ENCODE data around the gene GLIS1.
A peak's percentile ranks its signal among the peaks of the same experiment; 100 is the strongest.

Gene GLIS1

DNA sequence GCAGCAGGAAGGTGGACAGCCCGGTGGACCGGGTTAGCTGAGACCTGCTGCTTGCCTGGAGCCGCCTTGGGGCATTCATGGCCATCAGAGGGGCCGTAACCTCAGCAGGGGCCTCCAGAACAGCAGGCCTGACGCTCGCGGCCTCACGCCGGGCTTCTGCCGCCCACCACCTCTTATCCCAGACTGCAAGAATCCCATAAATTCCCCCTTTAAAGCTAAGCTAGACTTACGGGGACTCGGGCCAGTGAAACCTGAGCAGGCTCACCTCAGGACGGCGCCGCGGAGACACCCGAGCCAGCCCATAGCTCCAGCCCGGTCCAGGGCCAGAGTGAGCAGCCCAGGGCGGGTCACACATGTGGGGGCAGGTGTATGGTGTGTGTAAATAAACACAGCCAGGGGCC is 132.3 kb downstream of the GLIS1 start:
- no peak for DNase-seq

DNA sequence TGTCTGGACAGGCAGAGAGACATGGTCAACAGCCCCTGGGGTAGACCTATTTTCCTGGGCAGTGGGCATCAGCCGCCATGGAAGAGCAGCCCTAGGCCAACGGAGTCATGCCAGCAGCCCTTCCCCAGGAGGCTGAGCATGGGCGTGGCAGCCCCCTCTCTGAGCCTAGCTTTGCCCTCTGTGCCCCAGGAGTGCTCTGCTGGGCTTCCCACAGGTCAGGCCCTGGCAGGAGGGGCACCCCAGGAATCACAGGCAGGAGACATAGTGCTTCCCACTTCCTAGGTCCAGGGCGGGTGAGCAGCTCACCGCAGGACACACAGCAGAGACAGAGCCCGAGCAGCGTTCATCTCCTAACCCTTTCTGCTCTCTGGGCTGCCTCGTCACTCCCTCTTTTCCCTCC is 132.8 kb downstream of the GLIS1 start:
- DNase-seq, result no peak

DNA sequence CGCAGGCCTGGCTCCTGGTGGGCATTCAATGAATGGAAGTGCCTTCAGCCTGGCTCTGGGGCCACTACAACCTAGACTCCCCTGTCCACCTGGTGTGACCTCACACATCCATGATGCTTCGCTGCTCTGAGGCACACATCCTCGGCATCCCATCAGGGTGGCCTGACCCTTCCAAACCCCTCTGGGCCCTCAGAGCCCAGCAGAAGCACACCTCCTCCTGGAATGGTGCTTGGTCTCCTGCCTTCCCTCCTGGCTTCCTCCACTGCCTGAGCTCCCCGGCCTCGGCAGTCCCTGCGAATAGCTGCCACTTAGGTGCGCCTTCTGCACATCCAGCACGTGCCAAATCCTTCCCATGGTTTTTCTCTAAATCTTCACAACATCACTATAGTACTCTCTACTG is 133.8 kb downstream of the GLIS1 start:
- no peak for DNase-seq

DNA sequence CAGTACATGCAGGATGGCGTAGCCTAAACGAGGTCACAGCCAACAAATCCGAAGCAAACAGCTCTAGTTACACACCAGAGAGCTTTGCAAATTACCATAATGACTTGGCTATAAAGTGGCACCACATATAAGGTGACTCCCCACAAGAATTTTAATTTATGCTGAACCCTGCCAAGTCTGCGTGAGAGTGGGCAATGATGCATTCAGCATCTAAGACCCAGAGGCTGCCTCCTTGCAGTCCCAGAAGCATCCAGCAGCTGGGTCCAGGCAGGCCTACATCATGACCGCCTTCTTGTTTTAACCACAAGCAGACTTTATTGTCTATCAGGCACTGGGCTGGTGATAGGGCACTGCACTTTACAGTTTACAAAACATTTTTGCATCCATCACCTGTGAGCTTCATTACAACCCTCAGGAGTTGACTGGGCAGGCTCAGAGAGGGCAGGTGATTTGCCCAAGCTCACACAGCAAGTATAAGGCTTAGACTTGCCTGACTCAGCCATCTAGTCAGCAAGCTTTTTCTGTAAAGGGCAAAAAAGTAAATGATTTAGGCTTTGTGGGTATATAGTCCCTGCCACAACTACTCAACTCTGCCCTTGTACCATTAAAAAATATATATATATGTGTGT is 134.6 kb downstream of the GLIS1 start:
- no peak for DNase-seq

DNA sequence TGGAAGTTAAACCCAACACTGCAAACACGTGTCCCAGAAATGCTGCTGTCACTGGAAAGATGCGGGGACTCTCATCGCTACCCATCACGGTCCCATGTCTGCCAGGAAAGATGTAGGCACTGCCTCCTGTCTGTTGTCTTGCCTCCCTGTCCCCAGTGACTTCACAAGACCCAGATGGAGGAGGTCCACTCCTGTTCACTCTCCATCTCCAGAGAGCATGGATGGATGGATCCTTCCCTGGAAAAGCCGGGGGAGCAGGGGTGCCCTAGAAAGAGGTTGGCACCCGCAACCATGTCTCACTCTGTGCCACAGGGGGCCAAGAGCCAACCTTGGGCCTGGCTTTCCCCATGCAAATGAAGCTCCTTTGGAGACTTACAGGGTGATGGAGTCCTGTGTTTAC is 135.5 kb downstream of the GLIS1 start:
- no peak for DNase-seq

DNA sequence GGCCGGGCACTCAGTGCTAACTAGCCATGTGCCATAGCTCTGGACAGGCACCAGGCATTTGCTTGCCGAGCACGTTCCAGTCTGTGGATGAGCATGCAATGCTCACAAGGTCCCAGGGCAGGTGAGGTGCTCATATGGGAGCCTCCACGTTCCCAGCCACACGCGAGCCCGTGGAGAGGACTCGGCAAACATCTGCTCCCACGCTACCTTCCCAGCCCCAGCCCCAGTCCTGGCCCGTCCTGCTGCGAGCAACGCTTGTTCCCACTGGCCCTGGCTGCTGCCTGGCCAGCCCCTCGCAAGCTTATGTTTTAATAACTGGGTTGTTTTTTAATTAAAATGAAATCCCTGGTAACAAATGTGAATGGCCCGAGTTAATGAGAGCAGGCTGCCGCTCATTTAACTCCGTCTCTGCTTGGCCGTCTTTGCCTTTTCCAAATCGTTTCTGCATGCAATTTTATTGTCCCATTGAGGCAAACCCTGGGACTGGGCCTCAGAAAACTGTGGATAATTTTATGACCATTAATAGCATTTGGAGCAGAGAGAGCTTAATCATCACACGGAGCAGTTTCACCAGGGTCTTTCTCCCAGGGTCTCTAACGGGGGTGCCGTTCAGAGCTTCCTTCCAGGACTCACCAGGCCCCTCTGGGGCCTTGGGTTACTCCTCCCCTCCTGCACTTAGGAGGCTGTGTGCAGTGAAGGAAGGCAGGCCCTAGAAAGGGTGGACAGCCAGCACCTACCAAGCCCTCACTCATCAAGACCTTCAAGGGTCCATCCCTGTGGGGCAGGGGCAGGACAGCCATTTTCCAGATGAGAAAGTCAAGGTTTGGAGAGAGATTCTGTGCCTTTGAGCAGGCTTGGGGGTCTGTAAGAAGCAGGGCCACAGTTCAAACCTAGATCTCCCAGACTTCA is 136.8 kb downstream of the GLIS1 start:
- no peak for DNase-seq

DNA sequence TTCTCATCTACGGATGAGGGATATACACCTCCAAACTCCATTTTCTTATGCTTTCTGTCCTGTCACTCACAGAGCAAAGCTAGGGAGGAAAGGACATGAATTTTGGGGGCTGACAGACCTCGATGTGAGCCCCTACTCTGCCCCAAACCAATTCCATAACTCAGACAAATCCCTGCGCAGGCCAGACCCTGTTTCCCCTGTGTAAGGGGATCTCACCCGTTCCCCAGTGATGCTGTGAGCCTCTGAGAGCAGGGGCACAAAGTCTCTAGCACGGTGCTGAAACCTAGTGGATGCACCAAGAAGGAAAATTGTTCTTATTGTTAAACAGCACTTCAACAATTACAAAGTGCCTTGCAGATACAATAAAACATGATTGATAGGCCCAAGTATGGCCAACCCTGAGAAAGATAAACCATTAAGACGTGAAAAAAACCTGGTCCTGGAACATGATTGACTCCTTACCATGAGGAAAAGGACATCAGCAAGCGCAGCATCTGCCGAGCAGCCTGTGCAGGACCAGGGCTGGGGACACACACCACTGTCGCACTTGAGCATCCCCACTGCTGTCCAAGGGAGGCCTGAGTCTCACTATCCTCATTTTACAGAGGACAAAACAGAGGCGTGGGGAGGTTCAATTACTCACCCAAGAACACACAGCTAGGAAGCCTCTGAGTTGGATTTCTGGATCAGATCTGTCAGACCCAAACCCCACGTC is 137.8 kb downstream of the GLIS1 start:
- DNase-seq, result no peak

DNA sequence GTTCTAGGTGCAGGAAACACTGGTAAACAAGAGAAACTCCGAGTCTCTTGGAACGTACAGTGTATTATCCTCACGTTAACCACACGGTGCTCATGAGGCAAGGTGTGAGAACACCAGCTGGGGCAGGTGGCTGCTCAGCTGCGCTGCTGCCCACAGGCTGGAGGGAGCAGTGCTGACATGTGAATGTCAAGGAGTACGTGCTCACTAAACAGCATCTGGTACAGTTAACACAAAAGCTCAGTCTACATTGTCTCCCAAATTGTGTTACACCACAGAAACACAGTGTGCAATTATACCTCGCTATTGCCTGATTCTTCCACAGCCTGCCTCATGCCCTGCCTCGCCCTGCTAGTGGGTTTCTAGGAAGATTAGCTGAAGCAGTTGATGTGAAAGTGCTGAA is 138.4 kb downstream of the GLIS1 start:
- no peak for DNase-seq

DNA sequence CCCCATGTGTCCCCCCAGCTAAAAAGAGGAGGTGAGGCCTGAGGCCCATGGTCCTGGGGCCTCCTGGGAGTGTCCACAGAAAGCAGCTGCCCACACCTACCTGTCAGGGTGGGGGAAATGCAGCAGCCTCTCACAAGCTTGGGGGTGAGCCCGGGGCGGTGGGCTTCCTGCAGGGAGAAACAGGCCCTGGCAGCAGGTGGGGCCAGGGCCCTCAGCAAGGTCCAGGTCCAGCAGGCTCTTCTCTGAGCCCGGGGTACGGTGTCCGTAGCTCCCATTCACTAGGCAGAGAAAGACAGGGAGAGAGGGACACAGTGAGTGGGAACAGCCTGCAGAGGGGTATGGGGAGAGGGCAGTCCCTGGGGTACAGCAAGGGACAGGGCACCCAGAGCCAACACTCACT is 139.0 kb downstream of the GLIS1 start:
- DNase-seq, result no peak

DNA sequence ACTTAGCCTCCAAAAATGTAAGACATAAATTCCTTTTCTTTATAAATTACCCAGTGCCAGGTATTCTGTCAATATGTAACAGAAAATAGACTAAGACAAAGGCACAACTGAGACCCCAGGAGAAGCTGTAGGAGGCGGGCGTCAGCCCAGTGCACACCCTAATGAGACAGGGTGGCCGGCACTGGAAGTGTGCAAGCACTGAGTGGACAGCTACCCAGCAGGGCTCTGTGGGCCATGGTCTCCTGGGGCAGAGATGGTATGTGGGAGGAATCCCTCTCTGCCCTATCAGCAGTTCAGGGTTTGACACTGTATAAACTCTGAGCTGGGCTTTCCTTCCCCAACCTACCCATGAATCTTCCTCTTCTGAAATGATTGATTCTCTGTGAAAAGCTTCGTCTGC is 139.5 kb downstream of the GLIS1 start:
- no peak for DNase-seq

DNA sequence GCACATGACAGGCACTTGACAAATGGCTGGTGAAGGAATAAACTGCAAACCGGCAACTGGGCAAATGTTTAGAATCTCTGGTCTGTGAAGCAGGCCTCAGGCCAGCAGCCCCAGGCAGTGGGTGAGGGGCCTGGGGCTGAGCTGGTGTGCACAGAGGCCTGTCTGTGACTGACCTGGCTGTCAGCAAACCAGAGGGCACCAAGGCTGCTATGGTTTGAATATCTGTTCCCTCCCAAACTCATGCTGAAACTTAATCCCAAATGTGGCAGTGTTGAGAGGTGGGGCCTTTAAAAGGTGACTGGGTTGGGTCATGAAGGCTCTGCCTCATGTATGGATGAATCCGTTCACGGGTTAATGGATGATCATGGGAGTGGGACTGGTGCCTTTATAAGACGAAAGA is 140.0 kb downstream of the GLIS1 start:
- no peak for DNase-seq

DNA sequence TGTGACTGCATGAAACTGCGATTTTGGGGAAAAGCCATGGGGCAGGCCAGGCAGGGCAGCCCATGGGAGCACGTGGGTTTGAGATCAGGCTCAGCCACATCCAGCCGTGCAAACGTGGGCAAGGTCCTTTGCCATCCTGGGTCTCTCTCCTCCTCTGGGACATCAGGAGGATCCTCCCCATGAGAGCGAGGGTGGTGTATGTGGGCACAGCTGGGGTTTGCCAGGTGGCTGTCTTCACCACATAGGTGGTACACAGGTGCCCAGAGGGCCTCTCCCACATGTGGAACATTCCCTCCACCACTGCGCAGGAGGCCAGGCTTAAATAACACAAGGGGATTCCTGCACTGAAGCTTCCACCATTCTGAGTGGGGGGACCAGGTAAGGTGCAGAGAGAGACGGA is 143.1 kb downstream of the GLIS1 start:
- no peak for DNase-seq

DNA sequence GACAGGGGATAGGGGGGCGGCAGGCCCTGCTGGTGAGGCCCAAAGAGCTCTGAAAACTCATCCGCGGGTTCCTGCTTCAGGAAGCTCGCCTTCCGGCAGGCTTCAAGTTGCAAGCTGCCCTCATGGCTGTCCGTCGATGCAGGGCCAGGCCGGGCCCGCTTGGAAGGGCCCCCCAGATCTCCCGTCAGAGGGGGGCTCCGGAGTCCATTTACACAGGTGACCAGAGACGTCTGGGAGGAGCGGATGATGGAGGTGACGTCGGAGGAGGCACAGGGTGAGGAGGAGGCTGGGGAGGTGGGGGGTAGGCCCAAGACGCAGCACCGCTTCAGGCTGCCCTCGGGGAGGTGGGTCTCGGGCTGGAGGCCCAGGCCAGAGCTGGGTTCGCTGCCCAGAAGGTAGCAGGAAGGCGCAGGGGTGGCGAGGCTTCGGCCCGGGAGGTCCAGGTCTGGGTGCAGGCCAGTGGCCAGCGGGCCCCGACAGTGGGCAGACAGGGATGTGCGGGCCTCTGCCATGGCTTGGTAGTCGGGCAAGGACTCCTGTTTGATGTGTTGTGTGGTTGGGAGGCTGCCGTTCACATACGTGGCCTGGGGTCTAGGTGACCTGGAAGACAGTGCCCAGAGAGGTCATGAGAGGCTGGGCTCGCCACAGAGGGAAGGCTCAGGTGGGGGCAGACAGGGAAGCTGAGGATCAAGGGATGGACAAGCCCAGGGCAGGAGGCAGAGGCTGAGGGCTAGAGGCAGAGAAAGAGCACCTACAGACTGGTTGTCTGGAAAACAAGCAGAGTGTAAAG is 144.4 kb downstream of the GLIS1 start:
- DNase-seq, result no peak

DNA sequence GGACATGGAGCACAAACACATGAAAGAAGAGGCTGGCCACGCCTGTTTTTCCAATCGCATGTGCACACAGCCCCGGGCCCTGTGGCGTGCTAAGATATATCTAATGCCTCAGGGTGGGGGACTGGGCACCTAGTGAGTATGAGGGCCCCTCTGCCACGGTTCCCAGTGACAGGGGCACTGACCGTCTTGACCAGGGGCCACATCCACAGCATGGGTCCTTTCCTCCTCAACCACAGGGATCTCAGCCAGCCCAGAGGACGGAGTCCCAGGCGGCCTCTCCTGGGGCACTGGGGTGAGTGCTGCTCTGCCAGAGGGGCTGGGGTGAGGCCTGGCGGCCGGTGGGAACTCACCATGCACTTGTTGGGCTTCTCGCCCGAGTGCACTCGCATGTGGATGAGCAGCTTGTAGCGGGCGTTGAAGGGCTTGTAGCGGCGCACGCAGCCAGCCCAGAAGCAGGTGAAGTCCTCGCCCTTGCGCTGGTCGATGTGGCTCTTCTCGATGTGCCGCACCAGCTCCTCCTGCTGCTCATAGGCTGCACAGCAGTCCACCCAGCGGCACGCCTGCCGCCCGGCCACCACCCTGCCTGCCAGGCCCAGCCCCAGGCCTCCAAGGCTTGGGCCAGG is 145.1 kb downstream of the GLIS1 start:
- DNase-seq, result no peak

DNA sequence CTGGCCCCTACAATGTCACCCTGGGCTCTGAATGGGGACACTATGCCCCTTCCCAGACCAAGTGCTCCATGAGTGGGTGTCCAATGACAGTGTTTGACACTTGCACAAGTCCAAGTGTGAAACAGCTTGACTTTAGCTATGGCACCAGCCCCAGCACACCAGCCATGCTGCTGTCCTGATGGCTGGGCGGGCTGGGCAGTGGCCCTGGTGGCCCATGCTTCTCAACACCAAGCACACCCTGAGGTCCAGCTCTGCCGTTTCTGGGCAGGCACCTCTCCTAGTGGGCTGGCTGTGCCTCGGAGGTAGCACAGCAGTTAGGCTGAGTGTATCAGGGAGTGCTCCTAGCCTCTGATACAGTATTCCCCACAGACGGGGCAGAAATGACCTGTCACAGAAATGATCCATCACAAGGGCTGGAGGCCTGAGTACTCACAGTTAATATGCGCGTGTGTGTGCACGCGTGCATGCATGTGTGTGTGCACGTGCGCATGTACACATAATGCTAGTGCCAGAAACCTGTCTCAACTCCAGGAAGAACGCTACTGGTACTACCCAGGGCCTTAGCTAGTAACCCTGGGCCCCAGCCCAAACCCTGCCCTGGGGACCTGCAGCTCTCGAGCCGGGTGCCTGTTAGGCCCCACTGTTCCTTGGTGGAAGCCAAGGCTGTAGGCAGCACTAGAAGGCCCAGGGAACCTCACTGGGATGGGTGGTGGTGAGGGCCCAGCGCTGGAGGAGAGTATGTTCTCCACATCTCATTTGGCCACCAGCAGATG is 145.8 kb downstream of the GLIS1 start:
- DNase-seq, result no peak

DNA sequence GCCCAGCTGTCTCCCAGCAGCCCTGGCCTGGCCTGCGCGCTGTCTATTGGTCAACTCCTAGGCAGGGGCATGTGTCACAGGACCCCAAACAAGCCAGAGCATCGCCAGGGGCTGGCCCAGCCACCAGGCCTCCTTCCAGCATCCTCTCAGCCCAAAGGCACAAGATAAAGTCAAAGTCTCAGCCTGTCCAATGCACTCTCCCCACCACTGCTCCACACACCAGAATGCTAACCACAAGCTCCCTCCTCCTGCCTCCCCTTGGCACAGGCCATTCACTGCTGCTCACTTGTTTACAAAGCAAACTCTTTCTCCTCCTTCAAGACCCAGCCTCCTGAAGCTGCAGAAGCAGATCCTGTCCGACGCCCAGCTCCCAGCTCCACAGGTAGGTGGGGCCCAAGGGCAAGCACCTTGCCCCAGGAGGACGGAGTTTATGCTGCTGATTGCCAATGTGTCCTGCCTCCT is 146.4 kb downstream of the GLIS1 start:
- peak; percentile 70 for DNase-seq

DNA sequence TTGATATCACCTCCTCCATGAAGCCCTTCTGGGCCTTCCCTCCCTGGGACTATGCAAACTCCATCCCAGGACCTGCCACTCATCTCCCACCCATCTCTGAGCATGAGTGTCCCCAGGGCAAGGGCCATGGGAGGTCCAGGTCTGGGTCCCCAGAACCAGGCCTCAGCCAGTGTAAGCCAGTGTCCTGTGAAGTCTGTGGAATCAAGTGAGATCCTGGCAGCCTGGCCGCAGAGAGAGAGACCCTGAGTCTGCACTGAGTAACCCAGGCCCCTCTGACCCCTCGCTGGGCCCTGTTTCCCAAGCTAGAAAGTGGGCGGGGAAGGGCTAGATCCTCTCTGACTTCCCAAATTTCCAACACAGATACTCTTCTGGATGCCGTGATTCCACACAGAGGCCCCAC is 147.0 kb downstream of the GLIS1 start:
- no peak for DNase-seq

DNA sequence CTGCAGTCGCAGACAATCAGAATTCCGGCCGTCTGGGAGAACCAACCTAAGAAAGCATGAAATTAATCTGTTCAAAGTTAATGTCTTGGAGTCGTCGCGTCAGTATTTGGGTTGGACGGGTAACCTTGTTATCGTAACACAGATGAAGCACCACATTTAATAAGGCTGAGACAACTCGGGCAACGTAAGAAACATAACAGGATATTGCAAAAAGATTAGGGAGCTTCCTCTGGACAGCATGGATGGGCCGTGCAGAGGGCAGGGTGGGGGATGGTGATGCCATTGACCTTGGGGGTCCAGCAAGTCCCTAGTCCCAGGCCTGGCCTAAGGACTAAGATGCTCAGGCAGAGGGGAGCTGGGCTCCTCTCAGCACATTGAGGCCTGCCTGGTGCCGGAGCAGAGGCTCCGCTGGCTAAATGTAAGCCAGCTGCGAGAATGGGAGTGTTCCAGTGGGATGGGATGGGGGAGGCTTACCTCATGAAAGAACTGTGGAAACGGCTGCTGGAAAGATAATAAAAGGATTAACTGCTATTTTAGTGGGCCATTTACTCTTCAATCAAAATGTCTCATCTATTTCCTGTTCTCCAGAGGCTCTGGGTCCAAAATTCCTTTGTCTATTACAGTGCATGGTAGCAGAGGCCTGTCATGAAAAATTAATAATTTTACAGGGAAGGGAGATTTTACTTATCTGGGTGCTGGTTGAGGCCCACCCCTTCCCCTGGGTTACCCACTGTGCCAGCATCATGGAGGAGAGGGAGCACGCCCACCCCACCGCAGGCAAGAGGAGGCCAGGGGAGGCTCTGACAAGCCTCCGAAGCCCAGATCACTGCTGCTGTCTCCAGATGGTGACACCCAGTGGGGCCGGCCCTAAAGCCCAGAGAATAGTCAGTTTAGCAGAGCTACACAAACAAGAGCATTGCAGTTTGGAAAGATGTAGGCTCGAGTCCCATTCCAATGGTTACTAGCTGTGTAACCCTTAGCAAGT is 148.1 kb downstream of the GLIS1 start:
- no peak for DNase-seq

DNA sequence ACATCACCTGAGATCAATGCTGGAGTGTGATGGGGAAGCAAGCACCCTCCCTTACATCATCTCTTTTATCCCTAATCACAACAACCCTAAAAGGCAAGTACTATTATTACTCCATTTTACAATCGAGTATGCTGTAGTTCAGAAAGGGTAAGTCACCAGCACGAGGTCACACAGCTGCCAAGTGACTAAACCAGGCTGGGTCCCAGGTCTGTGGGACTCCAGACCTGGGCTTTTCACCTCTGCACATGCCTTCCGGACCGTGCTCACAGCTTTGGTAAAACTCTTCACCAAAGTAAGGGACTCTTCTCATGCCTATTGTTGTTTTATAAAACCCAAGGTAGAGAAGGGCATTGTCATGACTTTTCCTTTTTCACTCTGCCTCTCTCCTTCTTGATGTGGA is 148.9 kb downstream of the GLIS1 start:
- no peak for DNase-seq

Data from NCI-H2029 (cell line).